Measurements from ENCODE around the gene PCDHA1.
A peak's percentile ranks its signal among the peaks of the same experiment; 100 is the strongest.

The PCDHA1 gene

DNA sequence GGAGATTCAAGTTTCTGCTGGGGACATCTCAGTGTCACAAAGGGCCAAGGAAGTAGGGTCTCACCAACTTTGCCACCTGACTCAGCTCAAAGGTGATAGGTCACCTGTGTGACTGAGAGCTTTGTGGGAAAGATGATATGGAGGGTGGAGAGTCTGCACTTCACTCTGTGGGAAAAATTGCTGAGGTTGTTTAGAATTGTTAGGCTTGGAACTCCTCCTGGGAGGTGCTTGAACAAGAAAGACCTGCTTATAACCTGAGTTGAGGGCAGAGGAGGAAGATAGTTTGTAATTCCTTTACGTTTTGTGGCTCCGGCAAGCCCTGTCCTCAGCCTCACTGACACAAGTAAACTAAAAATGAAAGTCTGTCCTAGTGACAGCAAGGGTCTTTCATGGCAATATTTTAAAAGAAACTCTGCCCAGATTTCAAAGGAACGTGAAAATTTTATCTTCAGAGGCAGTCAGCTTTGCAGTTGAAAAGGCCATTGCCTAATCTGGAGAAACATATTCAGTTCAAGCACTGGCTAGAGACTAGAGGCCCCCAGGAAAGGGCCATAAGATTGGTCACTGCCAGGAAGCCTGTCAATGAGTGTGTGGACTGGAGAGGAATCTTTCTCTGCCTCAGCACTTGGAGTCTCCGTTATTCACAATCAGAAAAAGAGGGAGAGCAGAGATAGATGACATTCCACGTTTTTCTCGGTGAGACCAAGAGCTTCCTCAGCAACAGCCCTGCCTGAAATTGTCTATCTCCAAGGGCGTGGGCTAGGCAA, 203.5 kb downstream of the PCDHA1 start:
- H3K27ac ChIP-seq (ENCODE audit: insufficient read depth, low read depth, low read length, poor library complexity, severe bottlenecking), result no peak overlapping the region
- no peaks in the 10 kb centered on the region for H3K9me3 ChIP-seq (ENCODE audit: control insufficient read depth, low read length)
- peaks cover 52% of the 10 kb centered on the region for H3K4me1 ChIP-seq (ENCODE audit: control insufficient read depth, insufficient read depth, low read length)
- H3K36me3 ChIP-seq (ENCODE audit: control insufficient read depth, insufficient read depth, low read length), result no peaks in the 10 kb centered on the region
- WGBS, 2 experiments, result 87 to 91% methylated on average over 7 of the region's 7 CpGs
- H3K4me3 ChIP-seq (ENCODE audit: insufficient read depth, low read depth, low read length), result no peak overlapping the region
- H3K27me3 ChIP-seq (ENCODE audit: control insufficient read depth, insufficient read depth, low read length, poor library complexity, severe bottlenecking), result no peaks in the 10 kb centered on the region

- no peaks in the 10 kb centered on the region for H3K27me3 ChIP-seq (ENCODE audit: control insufficient read depth, insufficient read depth, low read length, poor library complexity, severe bottlenecking)
- H3K4me1 ChIP-seq (ENCODE audit: control insufficient read depth, insufficient read depth, low read length), result peaks cover 35% of the 10 kb centered on the region
- H3K4me3 ChIP-seq (ENCODE audit: insufficient read depth, low read depth, low read length), result no peak overlapping the region
- H3K9me3 ChIP-seq (ENCODE audit: control insufficient read depth, low read length), result no peaks in the 10 kb centered on the region
- WGBS, 2 experiments, result 85 to 91% methylated on average over 2 of the region's 2 CpGs
- no peak overlapping the region for H3K27ac ChIP-seq (ENCODE audit: insufficient read depth, low read depth, low read length, poor library complexity, severe bottlenecking)
- H3K36me3 ChIP-seq (ENCODE audit: control insufficient read depth, insufficient read depth, low read length), result no peaks in the 10 kb centered on the region
Observed at GRCh38 chr5:140992828-140993227, 206.9 kb downstream of the PCDHA1 start.

- H3K27ac ChIP-seq (ENCODE audit: insufficient read depth, low read depth, low read length, poor library complexity, severe bottlenecking), result no peak overlapping the region
- H3K4me1 ChIP-seq (ENCODE audit: control insufficient read depth, insufficient read depth, low read length), result peaks cover 23% of the 10 kb centered on the region
- WGBS, 2 experiments, result 92 to 95% methylated on average over 1 of the region's 1 CpG
- H3K9me3 ChIP-seq (ENCODE audit: control insufficient read depth, low read length), result no peaks in the 10 kb centered on the region
- no peaks in the 10 kb centered on the region for H3K27me3 ChIP-seq (ENCODE audit: control insufficient read depth, insufficient read depth, low read length, poor library complexity, severe bottlenecking)
- H3K36me3 ChIP-seq (ENCODE audit: control insufficient read depth, insufficient read depth, low read length), result no peaks in the 10 kb centered on the region
- no peak overlapping the region for H3K4me3 ChIP-seq (ENCODE audit: insufficient read depth, low read depth, low read length)
Observed at GRCh38 chr5:140996060-140996459, 210.1 kb downstream of the PCDHA1 start.

GRCh38 chr5:140998921-140999410, 213.0 kb downstream of the PCDHA1 start:
- H3K36me3 ChIP-seq (ENCODE audit: control insufficient read depth, insufficient read depth, low read length), result no peaks in the 10 kb centered on the region
- peaks cover 31% of the 10 kb centered on the region for H3K4me1 ChIP-seq (ENCODE audit: control insufficient read depth, insufficient read depth, low read length)
- no peak overlapping the region for H3K4me3 ChIP-seq (ENCODE audit: insufficient read depth, low read depth, low read length)
- H3K9me3 ChIP-seq (ENCODE audit: control insufficient read depth, low read length), result no peaks in the 10 kb centered on the region
- H3K27me3 ChIP-seq (ENCODE audit: control insufficient read depth, insufficient read depth, low read length, poor library complexity, severe bottlenecking), result no peaks in the 10 kb centered on the region
- H3K27ac ChIP-seq (ENCODE audit: insufficient read depth, low read depth, low read length, poor library complexity, severe bottlenecking), result no peak overlapping the region
- 38 to 58% methylated on average over 2 of the region's 2 CpGs for WGBS, 2 experiments

DNA sequence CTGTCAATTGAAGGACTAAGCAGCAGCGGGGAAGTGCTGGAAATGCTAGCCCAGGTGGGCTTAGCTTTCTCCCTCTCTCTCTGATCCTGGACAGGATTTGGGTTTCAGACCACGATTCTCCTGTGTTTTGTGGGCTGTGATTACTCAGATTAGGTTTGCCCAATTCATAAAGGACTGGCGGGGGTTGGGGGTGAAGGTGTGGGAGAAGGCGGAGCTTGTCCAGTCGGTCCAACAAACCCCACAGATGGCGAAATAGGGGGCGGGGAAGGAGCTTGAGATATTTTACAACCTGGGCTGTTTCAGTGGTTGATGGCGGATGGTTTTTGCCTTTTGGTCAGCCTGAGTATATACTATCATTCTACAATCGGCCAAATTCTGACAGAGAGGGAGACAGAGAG, 215.5 kb downstream of the PCDHA1 start:
- H3K9me3 ChIP-seq (ENCODE audit: control insufficient read depth, low read length), result no peaks in the 10 kb centered on the region
- WGBS, 2 experiments, result 2 to 4% methylated on average over 8 to 9 of the region's 9 CpGs
- no peaks in the 10 kb centered on the region for H3K36me3 ChIP-seq (ENCODE audit: control insufficient read depth, insufficient read depth, low read length)
- H3K4me1 ChIP-seq (ENCODE audit: control insufficient read depth, insufficient read depth, low read length), result peaks cover 36% of the 10 kb centered on the region
- H3K4me3 ChIP-seq (ENCODE audit: insufficient read depth, low read depth, low read length), result peak overlapping the region; percentile 31
- peak overlapping the region; percentile 80 for H3K27ac ChIP-seq (ENCODE audit: insufficient read depth, low read depth, low read length, poor library complexity, severe bottlenecking)
- no peaks in the 10 kb centered on the region for H3K27me3 ChIP-seq (ENCODE audit: control insufficient read depth, insufficient read depth, low read length, poor library complexity, severe bottlenecking)

- H3K36me3 ChIP-seq (ENCODE audit: control insufficient read depth, insufficient read depth, low read length), result no peaks in the 10 kb centered on the region
- H3K4me3 ChIP-seq (ENCODE audit: insufficient read depth, low read depth, low read length), result peak overlapping the region; percentile 31
- no peaks in the 10 kb centered on the region for H3K27me3 ChIP-seq (ENCODE audit: control insufficient read depth, insufficient read depth, low read length, poor library complexity, severe bottlenecking)
- WGBS, 2 experiments, result 0 to 1% methylated on average over 19 of the region's 19 CpGs
- peak overlapping the region; percentile 80 for H3K27ac ChIP-seq (ENCODE audit: insufficient read depth, low read depth, low read length, poor library complexity, severe bottlenecking)
- H3K9me3 ChIP-seq (ENCODE audit: control insufficient read depth, low read length), result no peaks in the 10 kb centered on the region
- H3K4me1 ChIP-seq (ENCODE audit: control insufficient read depth, insufficient read depth, low read length), result peaks cover 36% of the 10 kb centered on the region
Observed at GRCh38 chr5:141001844-141002604, 216.1 kb downstream of the PCDHA1 start.

GRCh38 chr5:141002605-141002965, 216.6 kb downstream of the PCDHA1 start:
- H3K4me1 ChIP-seq (ENCODE audit: control insufficient read depth, insufficient read depth, low read length), result peaks cover 36% of the 10 kb centered on the region
- H3K9me3 ChIP-seq (ENCODE audit: control insufficient read depth, low read length), result no peaks in the 10 kb centered on the region
- no peak overlapping the region for H3K4me3 ChIP-seq (ENCODE audit: insufficient read depth, low read depth, low read length)
- WGBS, 2 experiments, result 12 to 16% methylated on average over 3 of the region's 3 CpGs
- no peak overlapping the region for H3K27ac ChIP-seq (ENCODE audit: insufficient read depth, low read depth, low read length, poor library complexity, severe bottlenecking)
- no peaks in the 10 kb centered on the region for H3K27me3 ChIP-seq (ENCODE audit: control insufficient read depth, insufficient read depth, low read length, poor library complexity, severe bottlenecking)
- no peaks in the 10 kb centered on the region for H3K36me3 ChIP-seq (ENCODE audit: control insufficient read depth, insufficient read depth, low read length)

DNA sequence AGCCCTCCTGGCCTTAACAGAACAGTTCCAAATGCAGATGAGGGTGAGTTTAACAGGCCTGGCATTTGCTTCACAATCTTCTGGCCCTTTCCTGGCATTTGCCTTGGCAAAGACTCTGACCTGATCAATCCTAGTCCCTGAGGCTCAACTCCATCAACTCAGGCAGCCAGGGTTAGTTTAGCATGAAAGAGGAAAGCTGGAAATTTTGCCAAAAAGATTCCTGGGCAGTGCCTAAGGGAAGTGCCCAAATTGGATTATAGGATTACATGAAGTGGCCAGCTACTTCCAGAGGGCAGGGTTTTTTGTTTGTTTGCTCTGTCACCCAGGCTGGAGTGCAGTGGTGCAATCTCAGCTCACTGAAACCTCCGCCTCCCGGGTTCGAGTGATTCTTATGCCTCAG, 217.1 kb downstream of the PCDHA1 start:
- Histone ChIP-seq H3K4me1 (ENCODE audit: control insufficient read depth, insufficient read depth, low read length) (peaks cover 36% of the 10 kb centered on the region), H3K9me3 (ENCODE audit: control insufficient read depth, low read length) (no peaks in the 10 kb centered on the region), H3K4me3 (ENCODE audit: insufficient read depth, low read depth, low read length) (no peak overlapping the region), H3K27me3 (ENCODE audit: control insufficient read depth, insufficient read depth, low read length, poor library complexity, severe bottlenecking) (no peaks in the 10 kb centered on the region), H3K36me3 (ENCODE audit: control insufficient read depth, insufficient read depth, low read length) (no peaks in the 10 kb centered on the region), H3K27ac (ENCODE audit: insufficient read depth, low read depth, low read length, poor library complexity, severe bottlenecking) (no peak overlapping the region)
- WGBS, 2 experiments, result 91 to 93% methylated on average over 3 of the region's 3 CpGs

DNA sequence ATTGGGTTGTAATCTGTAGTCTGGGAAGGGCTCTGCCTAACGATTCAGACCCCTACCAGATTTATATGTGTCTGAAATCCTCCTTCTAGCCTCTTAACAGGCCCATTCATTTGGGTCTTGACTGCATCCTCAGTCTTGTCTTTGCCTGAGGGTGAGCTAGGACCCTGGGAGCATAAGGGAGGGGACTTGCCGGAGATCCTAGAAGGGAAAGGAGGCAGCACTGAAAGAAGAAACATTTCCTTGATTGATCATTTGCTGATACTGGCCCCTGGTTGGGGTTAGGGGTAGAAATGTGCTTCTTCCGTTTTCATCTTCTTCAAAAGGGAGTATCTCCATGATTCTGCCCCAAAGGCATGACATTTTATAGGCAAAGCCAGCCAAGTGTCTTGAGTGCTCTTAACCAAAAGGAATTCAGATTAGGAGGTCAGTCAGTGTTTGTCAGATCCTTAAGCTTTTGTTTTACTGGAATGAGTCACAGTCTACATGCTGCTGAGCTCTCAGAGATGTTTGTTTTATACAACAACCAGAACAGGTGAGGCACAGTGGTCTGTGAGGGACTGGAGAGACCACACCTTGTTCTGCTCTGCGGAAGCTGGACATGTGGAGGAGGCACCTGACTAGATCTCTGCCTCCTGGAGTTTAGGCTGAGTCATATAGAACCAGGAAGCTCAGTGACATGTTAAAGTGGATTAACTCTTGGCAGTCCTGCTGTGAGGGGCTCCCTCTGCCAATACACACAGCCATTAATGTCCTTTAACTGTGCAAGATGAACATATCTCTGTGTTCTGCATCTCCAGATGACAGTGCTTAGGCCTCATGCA, 218.1 kb downstream of the PCDHA1 start:
- Histone ChIP-seq H3K4me3 (ENCODE audit: insufficient read depth, low read depth, low read length) (no peak overlapping the region), H3K27ac (ENCODE audit: insufficient read depth, low read depth, low read length, poor library complexity, severe bottlenecking) (no peak overlapping the region), H3K9me3 (ENCODE audit: control insufficient read depth, low read length) (no peaks in the 10 kb centered on the region), H3K4me1 (ENCODE audit: control insufficient read depth, insufficient read depth, low read length) (peaks cover 31% of the 10 kb centered on the region), H3K27me3 (ENCODE audit: control insufficient read depth, insufficient read depth, low read length, poor library complexity, severe bottlenecking) (no peaks in the 10 kb centered on the region), H3K36me3 (ENCODE audit: control insufficient read depth, insufficient read depth, low read length) (no peaks in the 10 kb centered on the region)
- 14 to 19% methylated on average over 3 to 4 of the region's 4 CpGs for whole genome bisulfite sequencing, 2 experiments

- Histone ChIP-seq H3K9me3 (ENCODE audit: control insufficient read depth, low read length) (no peaks in the 10 kb centered on the region), H3K27me3 (ENCODE audit: control insufficient read depth, insufficient read depth, low read length, poor library complexity, severe bottlenecking) (no peaks in the 10 kb centered on the region), H3K4me3 (ENCODE audit: insufficient read depth, low read depth, low read length) (no peak overlapping the region), H3K36me3 (ENCODE audit: control insufficient read depth, insufficient read depth, low read length) (no peaks in the 10 kb centered on the region), H3K27ac (ENCODE audit: insufficient read depth, low read depth, low read length, poor library complexity, severe bottlenecking) (no peak overlapping the region), H3K4me1 (ENCODE audit: control insufficient read depth, insufficient read depth, low read length) (peaks cover 9% of the 10 kb centered on the region)
Observed at GRCh38 chr5:141007791-141008190, 221.9 kb downstream of the PCDHA1 start.
